Measurements from ENCODE around the gene MPZL1. TPM values are rescaled to one million over a fixed set of nuclear protein-coding genes. Genes with fewer than 3 reads are reported as not detected.

The MPZL1 gene
- total and polyA plus RNA-seq, 4 donors = 173 to 308 (median 265) TPM

DNA sequence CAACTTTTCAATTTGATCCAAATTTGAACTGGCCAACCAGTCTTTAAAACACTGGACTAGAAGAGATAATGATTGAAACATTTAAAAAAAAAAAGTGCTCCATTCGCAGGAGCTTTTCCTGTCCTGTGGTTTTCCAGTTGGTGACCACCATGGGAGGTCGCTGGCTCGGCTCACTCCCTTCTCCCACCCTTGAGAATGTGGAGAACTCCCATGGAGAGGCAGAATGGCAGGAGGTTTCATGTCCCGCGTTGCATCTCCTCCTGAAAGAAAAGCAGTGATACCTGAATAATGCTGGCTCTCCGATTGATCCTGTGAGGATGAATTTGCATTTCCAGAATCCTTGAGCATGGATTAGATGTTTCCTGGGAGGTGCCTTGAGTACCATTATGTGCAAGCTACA, 16.5 kb upstream of the MPZL1 start:
- Histone ChIP-seq H3K36me3 (ENCODE audit: control insufficient read depth, insufficient read depth, low read length) (no peaks in the 10 kb centered on the region), H3K27ac (ENCODE audit: low read depth, low read length) (no peak overlapping the region), H3K4me3 (ENCODE audit: low read depth, low read length) (no peak overlapping the region), H3K9me3 (ENCODE audit: control insufficient read depth, insufficient read depth, low read length) (no peaks in the 10 kb centered on the region), H3K27me3 (ENCODE audit: control insufficient read depth, insufficient read depth, low read length) (peaks cover 45% of the 10 kb centered on the region), H3K4me1 (ENCODE audit: control insufficient read depth, insufficient read depth, low read length) (no peaks in the 10 kb centered on the region)
- DNase-seq (ENCODE audit: low read depth in 4 of 6, low spot score in 6 of 6) = peak in 1 of 6 donors; percentile 73
- WGBS (ENCODE audit: insufficient coverage) = 12% methylated on average over 3 of the region's 6 CpGs

DNA sequence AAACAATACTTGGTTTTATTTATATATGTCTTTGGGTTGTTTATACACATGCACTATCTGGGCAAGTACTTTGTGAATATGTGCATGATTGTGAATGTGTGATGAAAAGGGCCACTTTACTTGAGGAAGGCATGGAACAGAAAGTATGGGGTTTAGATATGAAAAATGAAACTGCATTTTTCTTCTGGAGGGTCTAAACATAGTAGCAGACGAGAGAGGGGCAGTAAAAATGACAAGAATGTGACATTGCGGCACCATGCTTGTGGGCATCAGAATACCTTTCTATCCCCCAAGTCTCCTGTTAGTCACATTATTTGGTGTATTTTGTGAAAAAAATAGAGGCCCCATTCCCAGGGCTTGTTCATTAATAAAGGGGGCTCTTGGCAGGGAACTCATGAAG, 15.4 kb upstream of the MPZL1 start:
- no peak for DNase-seq (ENCODE audit: low read depth in 4 of 6, low spot score in 6 of 6)
- WGBS (ENCODE audit: insufficient coverage) = no CpG with 5 or more reads among the region's 2 CpGs

DNA sequence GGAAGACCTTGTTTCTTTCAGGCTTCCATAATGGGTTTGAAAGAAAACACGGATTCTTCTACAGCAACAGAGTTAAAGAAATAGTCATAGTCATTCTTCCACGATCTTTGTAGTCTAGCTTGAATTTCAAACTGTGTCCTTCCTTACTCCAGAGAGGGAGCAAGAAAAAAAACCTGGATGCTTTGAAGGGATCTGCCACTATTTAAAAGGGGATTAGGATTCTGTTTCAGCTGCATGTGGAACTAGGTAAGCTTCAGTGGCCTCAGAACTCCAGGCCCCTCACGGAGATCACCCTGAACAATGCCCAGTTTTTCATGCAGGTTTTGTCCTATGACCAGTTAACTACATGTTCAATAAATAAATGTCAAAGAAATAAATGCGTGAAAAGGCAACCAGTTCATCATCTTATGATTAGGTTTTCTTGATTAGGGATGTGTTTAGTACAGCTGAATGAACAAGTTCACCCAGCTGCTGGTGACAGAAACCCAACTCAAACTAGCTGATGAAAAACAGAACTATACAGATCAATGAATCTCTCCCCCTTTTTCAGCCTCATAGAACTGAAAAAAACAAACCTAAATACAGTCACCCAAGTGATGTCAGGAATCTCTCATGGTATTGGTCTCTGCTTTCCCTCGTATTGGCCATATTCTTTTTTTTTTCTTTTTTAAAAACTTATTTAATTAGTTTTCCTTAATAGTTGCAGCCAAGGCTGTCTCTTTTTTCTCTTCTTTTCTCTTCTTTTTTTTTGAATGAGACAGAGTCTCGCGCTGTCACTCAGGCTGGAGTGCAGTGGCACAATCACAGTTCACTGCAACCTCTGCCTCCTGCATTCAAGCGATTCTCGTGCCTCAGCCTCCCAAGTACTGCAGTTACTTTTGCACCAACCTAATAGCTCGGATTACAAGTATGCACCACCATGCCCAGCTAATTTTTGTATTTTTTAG, 14.6 kb upstream of the MPZL1 start:
- no CpG with 5 or more reads among the region's 10 CpGs for WGBS (ENCODE audit: insufficient coverage)
- Histone ChIP-seq H3K4me1 (ENCODE audit: control insufficient read depth, insufficient read depth, low read length) (no peaks in the 10 kb centered on the region), H3K27ac (ENCODE audit: low read depth, low read length) (no peak overlapping the region), H3K27me3 (ENCODE audit: control insufficient read depth, insufficient read depth, low read length) (peaks cover 31% of the 10 kb centered on the region), H3K36me3 (ENCODE audit: control insufficient read depth, insufficient read depth, low read length) (no peaks in the 10 kb centered on the region), H3K4me3 (ENCODE audit: low read depth, low read length) (no peak overlapping the region), H3K9me3 (ENCODE audit: control insufficient read depth, insufficient read depth, low read length) (no peaks in the 10 kb centered on the region)
- DNase-seq (ENCODE audit: low read depth in 4 of 6, low spot score in 6 of 6) = no peak

More for the DNA sequence above, 15.4 kb upstream of the MPZL1 start:
- no peaks in the 10 kb centered on the region for H3K4me1 ChIP-seq (ENCODE audit: control insufficient read depth, insufficient read depth, low read length)
- H3K27ac ChIP-seq (ENCODE audit: low read depth, low read length) = no peak overlapping the region
- peaks cover 40% of the 10 kb centered on the region for H3K27me3 ChIP-seq (ENCODE audit: control insufficient read depth, insufficient read depth, low read length)
- no peak overlapping the region for H3K4me3 ChIP-seq (ENCODE audit: low read depth, low read length)
- no peaks in the 10 kb centered on the region for H3K36me3 ChIP-seq (ENCODE audit: control insufficient read depth, insufficient read depth, low read length)
- H3K9me3 ChIP-seq (ENCODE audit: control insufficient read depth, insufficient read depth, low read length) = no peaks in the 10 kb centered on the region

DNA sequence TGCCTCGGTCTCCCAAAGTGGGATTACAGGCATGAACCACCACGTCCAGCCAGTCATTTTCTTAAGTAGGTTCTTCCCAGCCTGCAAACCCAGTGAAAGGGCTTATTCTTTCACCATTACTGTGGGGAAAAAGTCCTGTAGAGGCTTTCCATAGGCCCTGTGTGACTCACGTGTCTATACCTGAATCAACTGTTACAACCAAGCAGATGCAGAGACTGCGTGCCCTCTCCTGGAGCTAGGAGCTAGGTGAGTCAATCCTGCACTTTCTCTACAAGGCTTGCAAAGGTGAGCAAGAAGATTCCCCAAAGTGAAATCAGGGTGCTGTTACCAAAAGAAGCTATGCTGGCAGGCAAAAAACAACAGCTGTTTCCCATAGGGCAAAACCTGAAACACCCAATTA, 13.8 kb upstream of the MPZL1 start:
- DNase-seq (ENCODE audit: low read depth in 4 of 6, low spot score in 6 of 6) = no peak
- H3K4me3 ChIP-seq (ENCODE audit: low read depth, low read length) = no peak overlapping the region
- H3K27me3 ChIP-seq (ENCODE audit: control insufficient read depth, insufficient read depth, low read length) = peaks cover 28% of the 10 kb centered on the region
- WGBS (ENCODE audit: insufficient coverage) = 87% methylated on average over 3 of the region's 4 CpGs
- H3K4me1 ChIP-seq (ENCODE audit: control insufficient read depth, insufficient read depth, low read length) = peaks cover under 1% of the 10 kb centered on the region
- H3K36me3 ChIP-seq (ENCODE audit: control insufficient read depth, insufficient read depth, low read length) = no peaks in the 10 kb centered on the region
- H3K9me3 ChIP-seq (ENCODE audit: control insufficient read depth, insufficient read depth, low read length) = no peaks in the 10 kb centered on the region
- no peak overlapping the region for H3K27ac ChIP-seq (ENCODE audit: low read depth, low read length)

DNA sequence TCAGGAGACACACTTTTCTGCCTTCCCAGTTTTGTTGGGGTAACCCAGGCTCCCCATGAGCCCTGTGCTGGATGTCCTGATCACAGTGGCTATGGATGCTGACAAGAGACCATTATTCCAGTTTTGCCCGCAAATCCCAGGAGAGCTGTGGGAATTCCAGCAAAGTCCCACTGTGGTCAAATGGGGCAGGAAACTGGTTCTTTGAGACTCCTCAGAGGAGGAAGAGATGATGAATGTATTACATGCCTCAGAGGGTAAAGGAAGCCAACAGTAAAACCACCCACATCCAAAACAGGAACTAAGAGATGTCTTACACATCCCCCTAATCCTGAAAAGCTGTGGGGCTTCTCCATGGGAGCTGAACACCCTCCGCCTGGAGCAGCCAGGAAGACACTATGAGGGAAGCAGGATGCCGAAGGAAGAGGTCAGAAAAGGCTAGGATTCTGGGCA, 12.8 kb upstream of the MPZL1 start:
- Histone ChIP-seq H3K9me3 (ENCODE audit: control insufficient read depth, insufficient read depth, low read length) (no peaks in the 10 kb centered on the region), H3K4me1 (ENCODE audit: control insufficient read depth, insufficient read depth, low read length) (peaks cover 10% of the 10 kb centered on the region), H3K36me3 (ENCODE audit: control insufficient read depth, insufficient read depth, low read length) (no peaks in the 10 kb centered on the region), H3K4me3 (ENCODE audit: low read depth, low read length) (no peak overlapping the region), H3K27me3 (ENCODE audit: control insufficient read depth, insufficient read depth, low read length) (peaks cover 21% of the 10 kb centered on the region), H3K27ac (ENCODE audit: low read depth, low read length) (no peak overlapping the region)
- DNase-seq (ENCODE audit: low read depth in 4 of 6, low spot score in 6 of 6) = no peak
- WGBS (ENCODE audit: insufficient coverage) = 77% methylated on average over 3 of the region's 3 CpGs

DNA sequence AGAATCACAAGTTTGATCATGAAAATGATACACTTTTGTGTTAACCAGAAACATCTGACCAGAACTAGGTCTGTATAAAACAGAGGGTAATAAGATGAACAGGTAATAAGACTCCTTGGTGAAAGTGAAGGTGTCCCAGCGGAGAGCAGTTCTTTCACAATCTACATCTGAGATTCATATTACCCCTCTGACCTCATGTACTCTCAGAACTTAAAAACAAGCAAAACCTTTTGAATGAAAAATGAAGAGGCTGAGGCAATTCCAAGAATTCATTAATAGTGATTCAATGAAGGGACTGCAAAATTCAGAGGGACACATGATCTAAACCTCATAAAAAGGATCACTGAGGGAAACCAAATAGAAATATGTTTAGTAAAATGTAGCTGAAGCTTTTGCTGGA, 10.9 kb upstream of the MPZL1 start:
- no peak overlapping the region for H3K27ac ChIP-seq (ENCODE audit: low read depth, low read length)
- no peak overlapping the region for H3K4me3 ChIP-seq (ENCODE audit: low read depth, low read length)
- WGBS (ENCODE audit: insufficient coverage) = no CpG with 5 or more reads among the region's 1 CpG

DNA sequence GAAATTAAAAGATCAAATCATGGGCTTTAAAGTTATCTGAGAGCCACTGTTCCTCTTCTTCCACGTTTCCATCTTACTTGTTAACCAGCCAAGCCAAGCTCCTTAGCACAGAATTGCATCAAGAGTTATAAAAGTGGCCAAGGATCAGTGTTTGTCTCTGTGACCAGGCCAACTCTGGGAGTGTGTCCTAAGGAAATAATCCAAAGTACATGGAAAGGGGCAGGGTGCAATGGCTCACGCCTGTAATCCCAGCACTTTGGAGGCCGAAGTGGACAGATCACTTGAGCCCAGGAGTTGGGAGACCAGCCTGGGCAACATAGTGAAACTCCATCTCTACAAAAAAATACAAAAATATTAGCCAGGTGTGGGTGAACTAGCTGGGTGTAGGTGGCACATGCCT, 10.0 kb upstream of the MPZL1 start:
- no peaks in the 10 kb centered on the region for H3K36me3 ChIP-seq (ENCODE audit: control insufficient read depth, insufficient read depth, low read length)
- no CpG with 5 or more reads among the region's 3 CpGs for WGBS (ENCODE audit: insufficient coverage)
- no peak overlapping the region for H3K27ac ChIP-seq (ENCODE audit: low read depth, low read length)
- peaks cover 7% of the 10 kb centered on the region for H3K27me3 ChIP-seq (ENCODE audit: control insufficient read depth, insufficient read depth, low read length)
- H3K4me3 ChIP-seq (ENCODE audit: low read depth, low read length) = no peak overlapping the region
- DNase-seq (ENCODE audit: low read depth in 4 of 6, low spot score in 6 of 6) = no peak
- H3K4me1 ChIP-seq (ENCODE audit: control insufficient read depth, insufficient read depth, low read length) = peaks cover 13% of the 10 kb centered on the region
- H3K9me3 ChIP-seq (ENCODE audit: control insufficient read depth, insufficient read depth, low read length) = no peaks in the 10 kb centered on the region

More for the DNA sequence above, 10.9 kb upstream of the MPZL1 start:
- no peak for DNase-seq (ENCODE audit: low read depth in 4 of 6, low spot score in 6 of 6)
- peaks cover 13% of the 10 kb centered on the region for H3K4me1 ChIP-seq (ENCODE audit: control insufficient read depth, insufficient read depth, low read length)
- no peaks in the 10 kb centered on the region for H3K36me3 ChIP-seq (ENCODE audit: control insufficient read depth, insufficient read depth, low read length)
- H3K27me3 ChIP-seq (ENCODE audit: control insufficient read depth, insufficient read depth, low read length) = peaks cover 8% of the 10 kb centered on the region
- no peaks in the 10 kb centered on the region for H3K9me3 ChIP-seq (ENCODE audit: control insufficient read depth, insufficient read depth, low read length)

DNA sequence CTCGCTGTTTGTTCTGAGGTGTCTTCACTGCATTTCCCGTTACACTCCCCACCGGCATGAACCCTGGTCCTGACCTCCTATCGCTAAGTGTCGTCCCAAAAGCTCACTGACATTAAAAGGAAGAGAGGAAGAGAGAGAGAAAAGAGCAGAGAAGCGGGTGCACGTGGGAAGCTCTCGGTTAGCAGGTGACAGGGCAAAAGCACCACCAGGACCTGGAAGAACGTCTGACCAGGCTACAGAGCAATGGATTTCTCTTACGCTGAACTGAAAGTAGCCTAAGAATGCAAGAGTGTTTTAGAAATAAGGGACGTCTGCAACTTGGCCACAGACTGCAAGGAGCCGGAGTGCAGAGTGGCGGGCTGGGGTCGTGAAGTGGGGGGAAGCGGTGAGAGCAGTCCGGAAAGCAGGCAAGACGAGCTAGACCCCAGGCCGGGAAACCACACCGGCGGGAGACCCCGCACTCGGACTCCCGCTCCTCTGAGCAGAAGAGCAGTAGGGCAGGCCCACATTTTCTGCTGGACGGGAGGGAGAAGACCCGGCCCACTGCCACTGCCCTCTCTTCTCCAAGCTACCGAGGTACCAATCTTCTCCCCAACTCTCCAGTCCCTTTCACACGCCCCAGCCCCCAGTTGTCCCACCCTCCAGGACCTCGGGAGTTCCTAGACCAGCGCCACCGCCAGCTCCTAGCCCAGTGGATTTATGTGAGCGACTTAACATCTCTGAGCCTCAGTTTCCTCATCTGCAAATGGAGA, 8.3 kb upstream of the MPZL1 start:
- peaks cover 13% of the 10 kb centered on the region for H3K4me1 ChIP-seq (ENCODE audit: control insufficient read depth, insufficient read depth, low read length)
- no peaks in the 10 kb centered on the region for H3K36me3 ChIP-seq (ENCODE audit: control insufficient read depth, insufficient read depth, low read length)
- peak overlapping the region; percentile 52 for H3K27ac ChIP-seq (ENCODE audit: low read depth, low read length)
- under 1% methylated on average over 27 of the region's 31 CpGs for WGBS (ENCODE audit: insufficient coverage)
- peaks cover 7% of the 10 kb centered on the region for H3K27me3 ChIP-seq (ENCODE audit: control insufficient read depth, insufficient read depth, low read length)
- no peaks in the 10 kb centered on the region for H3K9me3 ChIP-seq (ENCODE audit: control insufficient read depth, insufficient read depth, low read length)
- peak in 2 of 6 donors; percentile 27 to 52 for DNase-seq (ENCODE audit: low read depth in 4 of 6, low spot score in 6 of 6)
- peak overlapping the region; percentile 94 for H3K4me3 ChIP-seq (ENCODE audit: low read depth, low read length)

DNA sequence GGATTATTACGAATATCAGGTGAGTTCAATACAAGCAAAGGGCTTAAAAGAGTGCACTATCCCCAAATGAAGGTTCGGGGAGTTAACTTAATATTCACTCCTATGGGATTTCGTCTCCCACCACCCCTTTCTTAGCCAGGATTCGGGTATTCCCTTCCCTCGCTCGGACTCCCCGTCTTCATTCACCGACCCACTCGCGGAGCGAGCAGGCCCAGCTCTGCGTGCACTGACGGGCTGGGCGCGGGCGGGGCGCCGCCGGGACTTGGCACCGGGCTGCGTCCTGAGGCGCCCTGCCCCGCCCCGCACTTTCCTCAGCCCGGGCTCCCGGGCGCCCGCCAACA, 7.7 kb upstream of the MPZL1 start:
- peak overlapping the region; percentile 94 for H3K4me3 ChIP-seq (ENCODE audit: low read depth, low read length)
- peaks cover 3% of the 10 kb centered on the region for H3K27me3 ChIP-seq (ENCODE audit: control insufficient read depth, insufficient read depth, low read length)
- H3K4me1 ChIP-seq (ENCODE audit: control insufficient read depth, insufficient read depth, low read length) = peaks cover 13% of the 10 kb centered on the region
- DNase-seq (ENCODE audit: low read depth in 4 of 6, low spot score in 6 of 6) = peak in 1 of 6 donors; percentile 26
- 0% methylated on average over 26 of the region's 28 CpGs for WGBS (ENCODE audit: insufficient coverage)
- no peaks in the 10 kb centered on the region for H3K9me3 ChIP-seq (ENCODE audit: control insufficient read depth, insufficient read depth, low read length)
- peak overlapping the region; percentile 81 for H3K27ac ChIP-seq (ENCODE audit: low read depth, low read length)
- no peaks in the 10 kb centered on the region for H3K36me3 ChIP-seq (ENCODE audit: control insufficient read depth, insufficient read depth, low read length)

Measured in spinal cord (tissue), 10 donors.